IMR-90 (cell line): ENCODE measurements around the gene CDK17. TPM values are rescaled to one million over a fixed set of nuclear protein-coding genes. Genes with fewer than 3 reads are reported as not detected.

Source experiments
- ATAC-seq: fragments of 200-7000 bp; cut with Tn5 transposase; 2 replicates; pipeline ENCODE4 v1.9.1; 2020; ENCODE audit warnings: low read depth, mild to moderate bottlenecking, moderate library complexity
- BruUV-seq: library from RNA; stranded (reverse); fragments of 400-500 nt; replicated peaks from 2 replicates; lab custom pipeline; 2021; lab: Mats Ljungman, UMichigan
- CTCF ChIA-PET: fragments of 300-600 bp; formaldehyde crosslinking; extraction: SDS; loops from one replicate; lab custom pipeline; 2021; ENCODE audit warnings: antibody characterized with exemption; lab: Yijun Ruan, JAX
- POLR2A ChIA-PET: fragments of 300-600 bp; sonication (Branson Sonifier 250); formaldehyde crosslinking; loops from one replicate; lab custom pipeline; 2022; ENCODE audit warnings: antibody characterized with exemption; ENCODE audit not compliant: unreplicated experiment; lab: Charles Lee
- DNase-seq: peaks from one replicate; pipeline ENCODE4 v3.0.0; 2013
- H2AFZ ChIP-seq: replicated peaks from 2 replicates; pipeline ENCODE3; 2013; ENCODE audit warnings: low read length, mild to moderate bottlenecking; ENCODE audit not compliant: poor library complexity
- H2AK5ac ChIP-seq: 2 replicates; pipeline ENCODE4 v1.6.1; 2013; ENCODE audit warnings: low read depth, low read length, inconsistent platforms
- H2AK9ac ChIP-seq: replicated peaks from 2 replicates; pipeline ENCODE3; 2013; ENCODE audit warnings: mild to moderate bottlenecking, low read depth, low read length, moderate library complexity; ENCODE audit not compliant: poor library complexity
- H2BK120ac ChIP-seq: 2 replicates; pipeline ENCODE4 v1.6.1; 2013; ENCODE audit warnings: low read depth, low read length, inconsistent platforms
- H2BK15ac ChIP-seq: 3 replicates; pipeline ENCODE4 v1.6.1; 2013; ENCODE audit warnings: low read depth, low read length, inconsistent platforms
- H2BK20ac ChIP-seq: 2 replicates; pipeline ENCODE4 v1.6.1; 2013; ENCODE audit warnings: low read depth, mild to moderate bottlenecking, inconsistent platforms, low read length, moderate library complexity
- H2BK5ac ChIP-seq: 2 replicates; pipeline ENCODE4 v1.6.1; 2013; ENCODE audit warnings: mild to moderate bottlenecking, low read depth, low read length, inconsistent platforms; ENCODE audit not compliant: poor library complexity, severe bottlenecking
- H3K14ac ChIP-seq: replicated peaks from 2 replicates; pipeline ENCODE4 v1.6.1; 2013; ENCODE audit warnings: low read depth, low read length, inconsistent platforms
- H3K18ac ChIP-seq: 2 replicates; pipeline ENCODE4 v1.6.1; 2013; ENCODE audit warnings: low read depth, low read length, control low read depth
- H3K23ac ChIP-seq: 2 replicates; pipeline ENCODE4 v1.6.1; 2013; ENCODE audit warnings: low read depth, low read length, inconsistent platforms
- H3K27ac ChIP-seq: 2 replicates; pipeline ENCODE4 v1.5.1; 2013; ENCODE audit warnings: mild to moderate bottlenecking, control low read depth, low read length; ENCODE audit not compliant: insufficient read depth
- H3K27me3 ChIP-seq: 2 replicates; pipeline ENCODE4 v1.6.1; 2013; ENCODE audit warnings: low read length; ENCODE audit not compliant: control insufficient read depth, insufficient read depth
- H3K36me3 ChIP-seq: 2 replicates; pipeline ENCODE4 v1.6.1; 2013; ENCODE audit warnings: low read length, mixed read lengths; ENCODE audit not compliant: control insufficient read depth, insufficient read depth
- H3K4ac ChIP-seq: 2 replicates; pipeline ENCODE4 v1.6.1; 2013; ENCODE audit warnings: low read depth, low read length, inconsistent platforms
- H3K4me1 ChIP-seq: 2 replicates; pipeline ENCODE4 v1.6.1; 2013; ENCODE audit warnings: low read length, mixed read lengths; ENCODE audit not compliant: control insufficient read depth, insufficient read depth
- H3K4me2 ChIP-seq: 2 replicates; pipeline ENCODE4 v1.6.1; 2013; ENCODE audit warnings: low read depth, mild to moderate bottlenecking, control low read depth, low read length, moderate library complexity
- H3K4me3 ChIP-seq: 2 replicates; pipeline ENCODE4 v1.5.1; 2013; ENCODE audit warnings: low read depth, mild to moderate bottlenecking, control low read depth, low read length, moderate library complexity; ENCODE audit not compliant: insufficient read depth
- H3K56ac ChIP-seq: 2 replicates; pipeline ENCODE4 v1.6.1; 2013; ENCODE audit warnings: low read length, inconsistent platforms; ENCODE audit not compliant: insufficient read depth; ENCODE audit errors: extremely low read depth
- H3K79me1 ChIP-seq, 2 experiments: 2 replicates each; pipeline ENCODE4 v1.6.1; 2013; ENCODE audit warnings: low read length in 2 of 2, inconsistent platforms in 1 of 2, low read depth in 1 of 2
- H3K9ac ChIP-seq: 2 replicates; pipeline ENCODE4 v1.6.1; 2013; ENCODE audit warnings: low read depth, low read length, control low read depth
- H3K9me1 ChIP-seq: 2 replicates; pipeline ENCODE4 v1.6.1; 2013; ENCODE audit warnings: low read length, inconsistent platforms; ENCODE audit not compliant: insufficient read depth
- H3K9me3 ChIP-seq: 2 replicates; pipeline ENCODE4 v1.6.1; 2013; ENCODE audit warnings: low read length; ENCODE audit not compliant: control insufficient read depth, insufficient read depth
- H4K20me1 ChIP-seq: 2 replicates; pipeline ENCODE4 v1.6.1; 2013; ENCODE audit warnings: low read length, inconsistent platforms; ENCODE audit not compliant: insufficient read depth
- H4K5ac ChIP-seq: 2 replicates; pipeline ENCODE4 v1.6.1; 2013; ENCODE audit warnings: mild to moderate bottlenecking, low read depth, low read length, control low read depth
- H4K8ac ChIP-seq, 2 experiments: 2 replicates each; pipeline ENCODE4 v1.6.1; 2013; ENCODE audit warnings: low read depth in 2 of 2, low read length in 2 of 2, control low read depth in 1 of 2, inconsistent platforms in 1 of 2
- H4K91ac ChIP-seq: 2 replicates; pipeline ENCODE4 v1.6.1; 2013; ENCODE audit warnings: low read depth, low read length, inconsistent platforms; ENCODE audit not compliant: insufficient read depth
- CEBPB ChIP-seq: IDR thresholded peaks from 2 replicates; pipeline ENCODE4 v1.6.1; 2012; ENCODE audit warnings: low read depth, low read length, improper control_type of control experiment
- CHD1 ChIP-seq: IDR thresholded peaks from 2 replicates; pipeline ENCODE4 v1.6.1; 2012; ENCODE audit warnings: low read depth, low read length, improper control_type of control experiment
- WGBS, 2 experiments: methylation state at CpG; one replicate each; pipeline versions ENCODE4 v1.1.5 to v1.1.7; 2013; ENCODE audit warnings: missing lambda C conversion rate in 2 of 2; ENCODE audit not compliant: insufficient read length in 1 of 2; ENCODE audit errors: extremely low coverage in 2 of 2; 5-methylcytosine and 5-hydroxymethylcytosine counted together
- dilution Hi-C: fragments of 300-500 bp; cut with HindIII; formaldehyde crosslinking; loops from one replicate; pipeline ENCODE4 v1.14.3; 2018; ENCODE audit warnings: low sequenced_read_pairs; ENCODE audit not compliant: unreplicated experiment
- in situ Hi-C: fragments of 300-500 bp; cut with MboI; formaldehyde crosslinking; loops from 3 replicates; pipeline ENCODE4 v1.14.3; 2019; ENCODE audit warnings: low sequenced_read_pairs, inconsistent platforms, mixed read lengths
- intact Hi-C: fragments of 100-400 bp; cut with micrococcal nuclease; formaldehyde crosslinking; loops from 2 replicates; pipeline ENCODE4 v1.10.0; 2022
- polyA plus RNA-seq, 3 experiments: library from polyadenylated mRNA; depleted of rRNA; stranded (reverse); fragments of >200 nt; gene quantifications; 2 replicates each; pipeline ENCODE4 v1.2.3, GENCODE V29; 2012; ENCODE audit warnings: low replicate concordance in 1 of 3
- total RNA-seq: library from RNA; depleted of rRNA; stranded (reverse); fragments of >200 nt; gene quantifications from 2 replicates; pipeline ENCODE4 v1.2.3, GENCODE V29; 2012

Gene CDK17
- total and polyA plus RNA-seq, 2 of the 4 experiments (the other 2 are of a cell fraction) = 14.5 to 50.2 TPM

- no peak overlapping the region for H3K9ac ChIP-seq
- H3K18ac ChIP-seq = no peak overlapping the region
- no peak overlapping the region for H2BK120ac ChIP-seq
- peaks cover 15 to 42% of the 10 kb centered on the region in 2 experiments for H3K79me1 ChIP-seq
- H2AK5ac ChIP-seq = no peak overlapping the region
- no peak overlapping the region for H3K4ac ChIP-seq
- H3K9me3 ChIP-seq = no peaks in the 10 kb centered on the region
- dilution Hi-C loops = no loop called here
- in situ Hi-C loops = no loop called here
- no peak overlapping the region for H3K23ac ChIP-seq
- WGBS, 2 experiments = no CpG with 5 or more reads among the region's 1 CpG
- no peak overlapping the region for H2BK20ac ChIP-seq
- no peak overlapping the region for H4K5ac ChIP-seq
- ChIA-PET POLR2A (no interaction called here), CTCF (interaction anchor here (1.0 kb wide), 1 partner anchor 94 kb away, joined by 4 read pairs; no protein-coding TSS in a partner anchor)
- no peak overlapping the region for H3K4me3 ChIP-seq
- peak overlapping the region; percentile 3 for H2BK5ac ChIP-seq
- BruUV-seq = no TSS peak
- ATAC-seq = peak; percentile 59
- peaks cover 4% of the 10 kb centered on the region; the same call in 1 of the 2 replicates for H3K9me1 ChIP-seq
- H4K8ac ChIP-seq = no peak overlapping the region
- H3K36me3 ChIP-seq = peaks cover 10% of the 10 kb centered on the region
- H3K4me2 ChIP-seq = no peak overlapping the region
- H3K14ac ChIP-seq = no peak overlapping the region
- no peak overlapping the region for H3K27ac ChIP-seq
- no peak overlapping the region for H2AK9ac ChIP-seq
- H4K91ac ChIP-seq = no peak overlapping the region
- DNase-seq = peak; percentile 45
- intact Hi-C loops = loop anchor here (5.0 kb wide), 1 partner anchor 88 kb away; no protein-coding TSS in a partner anchor
- peak; percentile 55; the same call in 1 of the 2 replicates for TF ChIP-seq CEBPB
- no peak for TF ChIP-seq CHD1
- H3K56ac ChIP-seq = no peak overlapping the region
- H2AFZ ChIP-seq = no peak overlapping the region
- H2BK15ac ChIP-seq = no peak overlapping the region
- peaks cover 3% of the 10 kb centered on the region for H4K20me1 ChIP-seq
- no peaks in the 10 kb centered on the region; the same call in 1 of the 2 replicates for H3K4me1 ChIP-seq
- H3K27me3 ChIP-seq = no peaks in the 10 kb centered on the region
These were observed 91.4 kb downstream of the CDK17 start for GRCh38 chr12:96308881-96309280.
